Motor neuron (in vitro differentiated cells): ENCODE results near the gene ADSL. TPM values are rescaled to one million over a fixed set of nuclear protein-coding genes. Genes with fewer than 3 reads are reported as not detected.

Experiments used
- ATAC-seq, 8 experiments: fragments of 200-7000 bp; cut with Tn5 transposase; replicated peaks in 6 of 8; 2 replicates each; pipeline ENCODE4 v1.8.0; 2021; ENCODE audit warnings: mild to moderate bottlenecking in 8 of 8, moderate library complexity in 8 of 8
- H3K27ac ChIP-seq, 2 donors: fragments of 250-450 bp; sonication (Bioruptor Pico); 2 replicates each; pipeline ENCODE4 v1.9.0; 2021; ENCODE audit warnings: antibody characterized with exemption in 2 of 2, mild to moderate bottlenecking in 2 of 2, moderate library complexity in 1 of 2
- H3K4me1 ChIP-seq, 2 donors: fragments of 250-450 bp; sonication (Bioruptor Pico); replicated peaks in 1 of 2; 2 replicates each; pipeline ENCODE4 v1.6.1; 2021; ENCODE audit warnings: antibody characterized with exemption in 2 of 2, mild to moderate bottlenecking in 2 of 2, moderate library complexity in 1 of 2
- H3K4me3 ChIP-seq, 5 donors: fragments of 250-450 bp; sonication (Bioruptor Pico); 2 replicates each; pipeline ENCODE4 v1.9.0; 2021; ENCODE audit warnings: antibody characterized with exemption in 5 of 5, mild to moderate bottlenecking in 5 of 5, moderate library complexity in 4 of 5
- WGBS, 10 experiments: fragments of 450-650 bp; shearing (Covaris generic); methylation state at CpG; one replicate each; pipeline ENCODE4 v1.0.0; 2022; 5-methylcytosine and 5-hydroxymethylcytosine counted together
- in situ Hi-C, 9 experiments: fragments of 400-800 bp; cut with MboI; loops; one replicate each; pipeline ENCODE4 v1.15.0; 2021; ENCODE audit warnings: low sequenced_read_pairs in 9 of 9, low pct_unique_long_range_greater_than_20kb in 2 of 9; ENCODE audit not compliant: unreplicated experiment in 9 of 9
- total RNA-seq, 8 experiments: library from RNA; unstranded; fragments of 300-600 nt; gene quantifications; 2 replicates each; pipeline versions ENCODE4 v1.2.3 to v1.2.4, GENCODE V29; 2022

Gene ADSL
- total RNA-seq, 8 experiments from 2014 or later = 49.8 to 98.7 (median 80.0) TPM

- H3K27ac ChIP-seq = no peak overlapping the region
- H3K4me1 ChIP-seq = peaks cover 8 to 17% of the 10 kb centered on the region in 2 donors
- ATAC-seq = peak in 5 of 8 experiments; percentile 84 to 93 (median 91)
- no peak overlapping the region for H3K4me3 ChIP-seq
- WGBS, 10 experiments = 10 to 87% (median 61%) methylated on average over 2 to 9 of the region's 9 CpGs
- in situ Hi-C loops = no loop called here
These were observed 13.9 kb upstream of the ADSL start for GRCh38 chr22:40332319-40332781.

GRCh38 chr22:40334060-40334459, 12.2 kb upstream of the ADSL start:
- WGBS, 10 experiments = 33 to 100% (median 81%) methylated on average over 1 to 2 of the region's 2 CpGs; no CpG with 5 or more reads in 2 of the 10 experiments
- in situ Hi-C loops = no loop called here
- Histone ChIP-seq H3K27ac (no peak overlapping the region), H3K4me1 (peaks cover 8 to 17% of the 10 kb centered on the region in 2 donors), H3K4me3 (no peak overlapping the region)
- ATAC-seq = no peak

DNA sequence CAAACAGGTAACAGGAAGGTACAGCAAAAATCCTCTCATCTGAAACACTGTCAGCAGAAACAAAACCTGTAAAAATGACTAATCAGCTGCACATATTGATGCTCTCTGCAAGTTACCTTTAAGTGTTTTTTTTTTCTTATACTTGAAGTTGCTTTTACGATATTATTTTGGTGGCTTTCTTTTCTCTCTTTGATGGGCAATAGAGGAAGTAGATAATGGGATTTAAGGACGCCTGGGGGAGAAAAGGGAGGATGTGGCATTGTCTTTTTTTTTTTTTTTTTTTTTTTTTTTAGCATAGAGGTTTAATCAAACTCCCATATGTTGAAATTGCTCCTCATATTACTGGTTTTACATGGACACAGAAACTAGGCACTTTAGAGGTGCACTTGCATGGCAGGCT, 11.4 kb upstream of the ADSL start:
- no peak overlapping the region for H3K27ac ChIP-seq
- ATAC-seq = no peak
- no peak overlapping the region for H3K4me3 ChIP-seq
- in situ Hi-C loops = no loop called here
- 36 to 100% (median 69%) methylated on average over 1 to 2 of the region's 2 CpGs; no CpG with 5 or more reads in 1 of the 10 experiments for WGBS, 10 experiments
- peaks cover 8 to 17% of the 10 kb centered on the region in 2 donors for H3K4me1 ChIP-seq

- H3K4me3 ChIP-seq = no peak overlapping the region
- H3K4me1 ChIP-seq = peaks cover 8 to 17% of the 10 kb centered on the region in 2 donors
- ATAC-seq = no peak
- H3K27ac ChIP-seq = no peak overlapping the region
- in situ Hi-C loops = no loop called here
- 4 to 100% (median 87%) methylated on average over 2 of the region's 2 CpGs; no CpG with 5 or more reads in 1 of the 10 experiments for WGBS, 10 experiments
These were observed 10.9 kb upstream of the ADSL start for GRCh38 chr22:40335358-40335757.

- H3K27ac ChIP-seq = no peak overlapping the region
- 90 to 100% (median 93%) methylated on average over 1 to 5 of the region's 5 CpGs; no CpG with 5 or more reads in 5 of the 10 experiments for WGBS, 10 experiments
- no peaks in the 10 kb centered on the region for H3K4me1 ChIP-seq
- in situ Hi-C loops = no loop called here
- no peak overlapping the region for H3K4me3 ChIP-seq
- peak in 1 of 8 experiments; percentile 14 for ATAC-seq
These were observed 6.3 kb upstream of the ADSL start for GRCh38 chr22:40340044-40340443.

DNA sequence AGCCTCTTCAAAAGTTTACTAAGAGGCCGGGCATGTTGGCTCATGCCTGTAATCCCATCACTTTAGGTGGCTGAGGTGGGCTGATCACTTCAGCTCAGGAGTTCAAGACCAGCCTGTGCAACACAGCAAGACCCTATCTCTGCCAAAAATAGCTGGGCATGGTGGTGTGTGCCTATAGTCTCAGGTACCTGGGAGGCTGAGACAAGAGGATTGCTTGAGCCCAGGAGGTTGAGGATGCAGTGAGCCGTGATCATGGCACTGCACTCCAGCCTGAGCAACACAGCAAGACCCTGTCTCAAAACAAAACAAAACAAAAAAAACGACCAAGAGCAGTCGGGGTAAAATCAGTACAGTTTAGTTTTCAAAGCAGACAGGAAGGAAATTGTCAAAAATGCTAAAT, 4.7 kb upstream of the ADSL start:
- 21 to 80% (median 64%) methylated on average over 2 to 4 of the region's 4 CpGs; no CpG with 5 or more reads in 1 of the 10 experiments for WGBS, 10 experiments
- ATAC-seq = no peak
- in situ Hi-C loops = no loop called here

DNA sequence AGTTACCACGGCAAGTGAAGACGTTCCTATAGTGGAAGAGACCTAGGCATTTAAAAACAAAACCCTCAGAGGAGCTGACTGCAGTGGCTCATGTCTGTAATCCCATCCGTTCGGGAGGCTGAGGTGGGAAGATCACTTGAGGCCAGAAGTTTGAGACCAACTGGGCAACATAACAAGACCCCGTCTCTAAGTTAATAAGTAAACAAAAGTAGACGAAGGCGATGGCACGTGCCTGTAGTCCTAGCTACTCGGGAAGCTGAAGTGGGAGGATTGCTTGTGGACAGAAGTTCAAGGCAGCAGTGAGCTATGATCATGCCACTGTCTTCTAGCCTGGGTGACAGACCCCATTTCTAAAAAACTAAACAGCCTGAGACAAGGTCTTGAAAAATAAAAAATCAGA, 3.8 kb upstream of the ADSL start:
- no peak overlapping the region for H3K27ac ChIP-seq
- ATAC-seq = no peak
- H3K4me3 ChIP-seq = no peak overlapping the region
- peaks cover 2 to 5% of the 10 kb centered on the region in 2 donors for H3K4me1 ChIP-seq
- 28 to 78% (median 61%) methylated on average over 3 to 9 of the region's 9 CpGs for WGBS, 10 experiments
- in situ Hi-C loops = no loop called here

More for the DNA sequence above, 4.7 kb upstream of the ADSL start:
- Histone ChIP-seq H3K4me3 (no peak overlapping the region), H3K4me1 (no peaks in the 10 kb centered on the region), H3K27ac (no peak overlapping the region)

- 33 to 100% (median 86%) methylated on average over 1 to 5 of the region's 6 CpGs; no CpG with 5 or more reads in 2 of the 10 experiments for WGBS, 10 experiments
- H3K27ac ChIP-seq = peak overlapping the region; percentile 70 to 91
- in situ Hi-C loops = no loop called here
These were observed 1.0 kb upstream of the ADSL start for GRCh38 chr22:40345271-40345670.

DNA sequence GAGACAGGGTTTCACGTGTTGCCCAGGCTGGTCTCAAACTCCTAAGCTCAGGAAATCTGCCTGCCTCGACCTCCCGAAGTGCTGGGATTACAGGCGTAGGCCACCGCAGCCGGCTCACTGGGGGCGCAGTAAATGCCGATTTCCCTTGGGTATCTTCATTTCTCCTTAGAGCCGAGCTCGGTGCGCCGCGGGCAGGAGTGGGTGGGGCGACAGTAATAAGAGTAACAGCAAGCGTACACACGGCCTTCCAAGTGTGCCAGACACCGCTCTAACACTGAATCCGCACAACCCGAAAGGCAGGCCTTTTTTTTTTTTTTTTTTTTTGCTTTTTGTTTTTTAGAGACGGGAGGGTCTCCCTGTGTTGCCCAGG, 500 bp upstream of the ADSL start:
- H3K27ac ChIP-seq = peak overlapping the region; percentile 70 to 91
- H3K4me1 ChIP-seq = peaks cover 9 to 14% of the 10 kb centered on the region in 2 donors
- peak overlapping the region; percentile 66 to 99 (median 72) for H3K4me3 ChIP-seq
- in situ Hi-C loops = no loop called here
- peak in 7 of 8 experiments; percentile 29 to 50 (median 39) for ATAC-seq
- WGBS, 10 experiments = 0 to 2% (median 0%) methylated on average over 1 to 19 of the region's 20 CpGs; no CpG with 5 or more reads in 3 of the 10 experiments

More at GRCh38 chr22:40345271-40345670, 1.0 kb upstream of the ADSL start:
- no peak for ATAC-seq
- peaks cover 9 to 14% of the 10 kb centered on the region in 2 donors for H3K4me1 ChIP-seq
- peak overlapping the region; percentile 66 to 99 (median 72) for H3K4me3 ChIP-seq

GRCh38 chr22:40347300-40347699, 1.0 kb downstream of the ADSL start:
- peaks cover 9 to 14% of the 10 kb centered on the region in 2 donors for H3K4me1 ChIP-seq
- in situ Hi-C loops = no loop called here
- 0 to 57% (median 10%) methylated on average over 1 to 10 of the region's 10 CpGs; no CpG with 5 or more reads in 1 of the 10 experiments for WGBS, 10 experiments
- H3K4me3 ChIP-seq = peak overlapping the region; percentile 66 to 99 (median 72)
- H3K27ac ChIP-seq = peak overlapping the region in 1 of 2 donors; percentile 70
- ATAC-seq = no peak

DNA sequence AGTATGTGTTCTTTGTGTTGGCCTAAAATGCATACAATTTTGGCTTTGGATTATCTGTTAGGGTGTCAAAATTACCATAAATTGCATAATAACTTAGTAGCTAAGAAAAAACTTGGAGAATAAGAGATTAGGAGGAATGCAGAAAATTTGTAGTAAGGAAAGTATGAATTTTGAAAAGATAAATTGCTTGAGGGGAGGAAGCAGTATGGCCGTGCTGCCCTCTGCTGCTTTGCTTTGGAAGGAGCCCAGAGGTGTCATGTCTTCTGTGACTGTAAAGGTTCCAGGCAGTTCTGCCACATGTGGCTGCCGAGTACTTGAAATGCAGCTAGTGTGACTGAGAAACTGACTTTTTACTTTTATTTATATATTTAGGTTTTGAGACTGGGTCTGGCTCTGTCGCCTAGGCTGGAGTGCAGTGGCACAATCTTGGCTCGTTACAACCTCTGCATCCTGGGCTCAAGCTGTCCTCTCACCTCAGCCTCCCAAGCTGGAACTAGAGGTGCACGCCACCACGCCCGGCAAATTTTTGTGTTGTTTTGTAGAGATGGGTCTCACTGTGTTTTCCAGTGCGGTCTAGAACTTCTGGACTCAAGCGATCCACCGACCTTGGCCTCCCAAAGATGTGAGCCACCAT, 1.8 kb downstream of the ADSL start:
- Histone ChIP-seq H3K27ac (no peak overlapping the region), H3K4me3 (peak overlapping the region in 4 of 5 donors; percentile 66 to 91 (median 69)), H3K4me1 (peaks cover 9 to 14% of the 10 kb centered on the region in 2 donors)
- peak in 1 of 8 experiments; percentile 3 for ATAC-seq
- in situ Hi-C loops = no loop called here
- WGBS, 10 experiments = 0 to 72% (median 52%) methylated on average over 1 to 9 of the region's 10 CpGs; no CpG with 5 or more reads in 1 of the 10 experiments

GRCh38 chr22:40352763-40353162, 6.5 kb downstream of the ADSL start:
- WGBS, 10 experiments = 80 to 100% (median 93%) methylated on average over 1 to 3 of the region's 3 CpGs; no CpG with 5 or more reads in 1 of the 10 experiments

GRCh38 chr22:40361100-40361499, 14.8 kb downstream of the ADSL start:
- no peak overlapping the region for H3K4me3 ChIP-seq
- H3K4me1 ChIP-seq = no peaks in the 10 kb centered on the region
- WGBS, 10 experiments = 83 to 100% (median 100%) methylated on average over 1 to 4 of the region's 5 CpGs; no CpG with 5 or more reads in 4 of the 10 experiments
- ATAC-seq = no peak
- in situ Hi-C loops = loop anchor here in 2 of 9 experiments (25.0 kb wide), 1 partner anchor 824 kb away; the partner anchor contains the start of gene RPS19BP1 (in 2 of the 2)
- no peak overlapping the region for H3K27ac ChIP-seq

More at GRCh38 chr22:40352763-40353162, 6.5 kb downstream of the ADSL start:
- Histone ChIP-seq H3K27ac (no peak overlapping the region), H3K4me3 (no peak overlapping the region), H3K4me1 (peaks cover 5 to 7% of the 10 kb centered on the region in 2 donors)
- ATAC-seq = no peak
- in situ Hi-C loops = loop anchor here in 2 of 9 experiments (25.0 kb wide), 1 partner anchor 815 kb away; the partner anchor contains the start of gene RPS19BP1 (in 2 of the 2)
